Prostate gland (tissue), 2 donors: ENCODE data around the gene TSEN54. TPM values are rescaled to one million over a fixed set of nuclear protein-coding genes. Genes with fewer than 3 reads are reported as not detected.

Experiments
- DNase-seq: peaks from one replicate; pipeline ENCODE4 v3.0.0-alpha.2; 2019; ENCODE audit warnings: low spot score
- H3K27ac ChIP-seq, 2 donors: fragments of 200-600 bp; sonication (generic); 2 replicates each; pipeline ENCODE4 v1.5.1; 2017 to 2019
- H3K27me3 ChIP-seq: fragments of 200-600 bp; sonication (generic); replicated peaks from 2 replicates; pipeline ENCODE4 v1.5.1; 2019; ENCODE audit not compliant: insufficient read depth
- H3K36me3 ChIP-seq, 2 donors: fragments of 200-600 bp; sonication (generic); 1 replicate in 1 of 2; 2 replicates in 1 of 2; pipeline versions ENCODE4 v1.5.1 to v1.8.1; 2017 to 2019
- H3K4me1 ChIP-seq: fragments of 200-600 bp; sonication (generic); replicated peaks from 2 replicates; pipeline ENCODE4 v1.5.1; 2019
- H3K4me3 ChIP-seq, 2 donors: fragments of 200-600 bp; sonication (generic); 2 replicates each; pipeline ENCODE4 v1.5.1; 2017 to 2019
- H3K9me3 ChIP-seq: fragments of 200-600 bp; sonication (generic); 2 replicates; pipeline ENCODE4 v1.5.1; 2017
- POLR2A ChIP-seq: fragments of 450-650 bp; IDR thresholded peaks from one replicate; pipeline ENCODE4 v1.6.1; 2016; ENCODE audit warnings: antibody characterized with exemption, mild to moderate bottlenecking
- POLR2AphosphoS5 ChIP-seq: sonication (generic); formaldehyde crosslinking; IDR thresholded peaks from one replicate; pipeline ENCODE4 v1.6.1; 2017; ENCODE audit warnings: antibody characterized with exemption
- WGBS: methylation state at CpG from one replicate; pipeline ENCODE4 v1.1.5; 2018; 5-methylcytosine and 5-hydroxymethylcytosine counted together
- intact Hi-C: fragments of 100-400 bp; cut with DNase I; formaldehyde crosslinking; loops from one replicate; pipeline ENCODE4 v1.14.2; 2022
- total RNA-seq, 2 donors: library from RNA; depleted of rRNA; stranded (reverse); fragments of >200 nt; gene quantifications; one replicate each; pipeline ENCODE4 v1.1.0, GENCODE V29; 2016
- TF ChIP-seq, protein P1 (sequence below), 4 experiments: fragments of 200-600 bp in 2 of 4; fragments of 450-650 bp in 2 of 4; sonication (generic) in 2 of 4; IDR thresholded peaks; 1 replicate in 3 of 4; 2 replicates in 1 of 4; pipeline ENCODE4 v1.5.1; 2016 to 2019; ENCODE audit warnings: antibody characterized with exemption in 4 of 4, mild to moderate bottlenecking in 2 of 4, moderate library complexity in 2 of 4

TSEN54 gene
- total RNA-seq, 2 donors from 2014 or later: 45.9 to 56.2 TPM

DNA sequence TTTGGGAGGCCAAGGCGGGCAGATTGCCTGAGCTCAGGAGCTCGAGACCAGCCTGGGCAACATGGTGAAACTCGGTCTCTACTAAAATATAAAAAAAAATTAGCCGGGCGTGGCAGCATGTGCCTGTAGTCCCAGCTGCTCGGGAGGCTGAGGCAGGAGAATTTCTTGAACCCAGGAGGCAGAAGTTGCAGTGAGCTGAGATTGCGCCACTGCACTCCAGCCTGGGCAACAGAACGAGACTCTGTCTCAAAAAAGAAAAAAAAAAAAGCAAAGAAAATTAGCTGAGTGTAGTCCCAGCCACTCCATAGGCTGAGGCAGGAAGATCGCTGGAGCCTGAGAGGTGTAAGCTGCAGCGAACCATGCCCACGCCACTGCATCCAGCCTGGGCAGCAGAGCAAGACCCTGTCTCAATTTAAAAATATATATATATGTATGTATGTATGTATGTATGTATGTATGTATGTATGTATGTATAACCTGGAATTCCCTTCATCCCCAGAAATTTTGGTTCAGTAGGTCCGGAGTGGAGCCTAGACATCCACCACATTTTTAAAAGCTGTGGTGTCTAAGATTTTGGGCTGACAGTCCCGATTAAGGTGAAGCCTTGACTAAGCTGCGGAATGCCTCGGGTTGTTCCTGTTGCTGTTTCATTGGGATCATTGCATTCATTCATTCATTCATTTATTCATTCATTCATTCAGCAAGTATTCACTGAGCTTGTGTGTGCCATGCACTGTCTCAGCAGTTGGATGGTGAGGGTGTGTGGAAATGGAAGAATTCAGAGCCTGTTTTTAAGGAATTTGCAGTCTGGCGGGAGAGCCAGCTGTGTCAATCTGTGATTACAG, 34.0 kb upstream of the TSEN54 start:
- H3K9me3 ChIP-seq: no peaks in the 10 kb centered on the region
- H3K27me3 ChIP-seq: no peaks in the 10 kb centered on the region
- intact Hi-C loops: no loop called here
- no peaks in the 10 kb centered on the region for H3K36me3 ChIP-seq
- no peak for DNase-seq
- H3K27ac ChIP-seq: no peak overlapping the region
- no peak for TF ChIP-seq POLR2AphosphoS5
- TF ChIP-seq, protein P1, sequence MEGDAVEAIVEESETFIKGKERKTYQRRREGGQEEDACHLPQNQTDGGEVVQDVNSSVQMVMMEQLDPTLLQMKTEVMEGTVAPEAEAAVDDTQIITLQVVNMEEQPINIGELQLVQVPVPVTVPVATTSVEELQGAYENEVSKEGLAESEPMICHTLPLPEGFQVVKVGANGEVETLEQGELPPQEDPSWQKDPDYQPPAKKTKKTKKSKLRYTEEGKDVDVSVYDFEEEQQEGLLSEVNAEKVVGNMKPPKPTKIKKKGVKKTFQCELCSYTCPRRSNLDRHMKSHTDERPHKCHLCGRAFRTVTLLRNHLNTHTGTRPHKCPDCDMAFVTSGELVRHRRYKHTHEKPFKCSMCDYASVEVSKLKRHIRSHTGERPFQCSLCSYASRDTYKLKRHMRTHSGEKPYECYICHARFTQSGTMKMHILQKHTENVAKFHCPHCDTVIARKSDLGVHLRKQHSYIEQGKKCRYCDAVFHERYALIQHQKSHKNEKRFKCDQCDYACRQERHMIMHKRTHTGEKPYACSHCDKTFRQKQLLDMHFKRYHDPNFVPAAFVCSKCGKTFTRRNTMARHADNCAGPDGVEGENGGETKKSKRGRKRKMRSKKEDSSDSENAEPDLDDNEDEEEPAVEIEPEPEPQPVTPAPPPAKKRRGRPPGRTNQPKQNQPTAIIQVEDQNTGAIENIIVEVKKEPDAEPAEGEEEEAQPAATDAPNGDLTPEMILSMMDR (IDR thresholded peaks at IDR 0.05): no peak
- H3K4me1 ChIP-seq: no peaks in the 10 kb centered on the region
- 85% methylated on average over 16 of the region's 16 CpGs for WGBS
- no peak overlapping the region for H3K4me3 ChIP-seq

DNA sequence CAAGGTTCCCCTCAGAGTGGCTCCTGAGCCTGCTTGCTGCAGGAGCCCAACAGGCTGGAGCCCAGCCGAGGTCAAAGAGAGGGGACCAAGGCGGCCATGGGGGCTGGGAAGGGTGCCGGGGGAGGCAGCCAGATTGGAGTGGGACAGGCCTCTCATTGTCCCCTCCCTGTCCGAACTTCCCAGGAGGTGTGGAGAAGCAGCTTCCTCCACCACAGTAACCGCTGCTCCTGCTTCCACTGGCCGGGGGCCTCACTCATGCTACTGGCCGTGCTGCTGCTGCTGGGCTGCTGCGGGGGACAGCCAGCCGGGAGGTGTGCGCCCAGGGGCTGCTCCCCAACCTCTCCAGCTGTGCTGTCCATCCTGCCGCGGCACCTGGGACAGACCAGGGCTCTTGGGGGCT, 30.6 kb upstream of the TSEN54 start:
- H3K27ac ChIP-seq: no peak overlapping the region
- DNase-seq: no peak
- no peaks in the 10 kb centered on the region for H3K36me3 ChIP-seq
- WGBS: 80% methylated on average over 10 of the region's 12 CpGs
- no peaks in the 10 kb centered on the region for H3K4me1 ChIP-seq
- H3K4me3 ChIP-seq: no peak overlapping the region
- TF ChIP-seq, protein P1 (IDR thresholded peaks at IDR 0.05): no peak
- TF ChIP-seq POLR2AphosphoS5: no peak
- TF ChIP-seq POLR2A: no peak
- H3K27me3 ChIP-seq: no peaks in the 10 kb centered on the region
- intact Hi-C loops: no loop called here
- no peaks in the 10 kb centered on the region for H3K9me3 ChIP-seq

DNA sequence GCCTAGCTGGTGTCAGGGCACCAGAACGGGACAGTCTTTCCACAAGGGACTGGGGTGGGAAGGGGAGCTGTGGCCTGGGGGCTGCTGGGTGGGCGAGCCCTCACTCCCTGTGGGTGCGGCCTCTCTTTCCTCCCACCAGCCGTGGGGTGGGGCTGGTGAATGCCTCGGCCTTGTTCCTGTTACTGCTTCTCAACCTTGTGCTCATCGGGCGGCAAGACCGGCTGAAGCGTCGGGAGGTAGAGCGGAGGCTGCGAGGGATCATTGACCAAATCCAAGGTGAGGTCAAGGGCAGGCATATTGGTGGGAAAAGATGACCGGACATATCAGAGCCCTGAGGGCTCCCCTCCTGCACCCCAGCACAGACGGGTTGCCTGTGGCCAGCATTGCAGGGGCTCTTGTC, 30.2 kb upstream of the TSEN54 start:
- intact Hi-C loops: no loop called here
- Histone ChIP-seq H3K36me3 (no peaks in the 10 kb centered on the region), H3K9me3 (no peaks in the 10 kb centered on the region), H3K4me1 (no peaks in the 10 kb centered on the region), H3K27me3 (no peaks in the 10 kb centered on the region), H3K27ac (no peak overlapping the region), H3K4me3 (no peak overlapping the region)
- WGBS: 92% methylated on average over 14 of the region's 14 CpGs
- DNase-seq: no peak
- no peak for TF ChIP-seq POLR2A
- TF ChIP-seq POLR2AphosphoS5: no peak
- TF ChIP-seq, protein P1 (IDR thresholded peaks at IDR 0.05): no peak

DNA sequence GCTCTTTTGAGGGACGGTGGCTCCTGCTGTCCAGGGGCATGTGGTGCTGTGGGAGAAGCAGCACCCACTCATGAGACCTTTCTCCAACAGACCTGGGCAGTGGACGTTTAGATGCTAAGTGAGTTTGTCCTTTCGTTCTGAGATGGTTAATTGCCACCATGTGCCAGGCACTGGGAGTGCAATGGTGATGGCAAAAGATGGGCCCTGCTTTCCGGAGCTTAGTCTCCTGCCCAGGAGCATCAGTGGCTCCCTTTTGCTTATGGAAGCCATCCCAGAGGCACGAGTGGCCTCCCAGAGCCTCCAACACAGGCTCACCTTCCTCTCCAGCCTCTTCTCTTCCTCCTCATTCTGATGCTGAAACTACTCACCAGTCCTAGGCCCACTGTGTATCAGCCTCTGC, 29.4 kb upstream of the TSEN54 start:
- no peaks in the 10 kb centered on the region for H3K4me1 ChIP-seq
- H3K9me3 ChIP-seq: no peaks in the 10 kb centered on the region
- WGBS: 87% methylated on average over 4 of the region's 5 CpGs
- DNase-seq: no peak
- no peak overlapping the region for H3K4me3 ChIP-seq
- H3K27ac ChIP-seq: no peak overlapping the region
- no peaks in the 10 kb centered on the region for H3K27me3 ChIP-seq
- H3K36me3 ChIP-seq: no peaks in the 10 kb centered on the region
- TF ChIP-seq POLR2AphosphoS5 (no peak), POLR2A (no peak)
- TF ChIP-seq, protein P1 (IDR thresholded peaks at IDR 0.05): no peak
- intact Hi-C loops: no loop called here

DNA sequence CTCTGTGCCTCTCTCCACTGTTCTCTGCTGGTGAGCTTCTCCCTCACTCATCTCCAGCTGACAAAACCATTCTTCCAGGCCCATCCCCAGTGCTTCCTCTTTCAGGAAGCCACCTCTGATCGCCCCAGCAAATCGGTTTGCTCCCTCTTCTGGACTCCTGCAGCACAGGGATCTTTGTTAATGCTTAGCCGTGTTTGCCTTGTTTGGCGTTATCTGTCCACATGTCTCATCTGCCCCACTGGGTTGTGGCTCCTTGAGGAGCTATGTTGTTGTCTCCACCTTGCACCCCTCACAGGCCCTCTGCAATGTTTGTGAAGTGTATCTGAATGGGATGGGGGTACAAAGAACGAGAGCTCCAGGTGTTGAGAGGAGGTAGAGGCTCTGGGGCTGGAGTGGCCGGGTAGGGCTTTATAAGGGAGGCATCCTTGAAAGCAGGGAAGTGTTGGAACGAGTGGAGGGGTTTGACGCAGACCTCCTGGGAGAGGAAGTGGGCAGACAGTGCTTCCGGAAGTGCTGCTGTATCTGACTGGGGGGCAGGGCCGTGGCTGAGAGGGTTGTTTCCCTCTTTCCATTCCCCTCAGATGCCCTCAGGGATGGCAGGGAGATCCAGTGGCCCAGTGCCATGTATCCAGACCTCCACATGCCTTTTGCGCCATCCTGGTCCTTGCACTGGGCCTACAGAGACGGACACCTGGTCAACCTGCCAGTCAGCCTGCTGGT, 28.8 kb upstream of the TSEN54 start:
- WGBS: 73% methylated on average over 12 of the region's 12 CpGs
- H3K36me3 ChIP-seq: no peaks in the 10 kb centered on the region
- no peak for TF ChIP-seq POLR2A
- no peak for TF ChIP-seq POLR2AphosphoS5
- intact Hi-C loops: no loop called here
- DNase-seq: no peak
- H3K9me3 ChIP-seq: no peaks in the 10 kb centered on the region
- H3K27ac ChIP-seq: no peak overlapping the region
- H3K4me3 ChIP-seq: no peak overlapping the region
- no peaks in the 10 kb centered on the region for H3K27me3 ChIP-seq
- no peaks in the 10 kb centered on the region for H3K4me1 ChIP-seq
